HepG2 (cell line): ENCODE data around the gene FRS2. TPM values are rescaled to one million over a fixed set of nuclear protein-coding genes. Genes with fewer than 3 reads are reported as not detected.

Experiments used
- ATAC-seq: fragments of 200-7000 bp; cut with Tn5 transposase; 3 replicates; pipeline ENCODE4 v1.9.1; 2020; ENCODE audit warnings: mild to moderate bottlenecking, moderate library complexity
- BruUV-seq: library from RNA; stranded (reverse); fragments of 400-500 nt; replicated peaks from 2 replicates; lab custom pipeline; 2021; lab: Mats Ljungman, UMichigan
- CTCF ChIA-PET: fragments of 300-600 bp; formaldehyde crosslinking; extraction: SDS; loops from one replicate; lab custom pipeline; 2021; ENCODE audit warnings: low total read pairs, inconsistent platforms, low intra/inter-chr PET ratio; lab: Yijun Ruan, JAX
- POLR2A ChIA-PET: fragments of 350-600 bp; sonication (Branson Sonifier 250); formaldehyde crosslinking; loops from one replicate; lab custom pipeline; 2020; ENCODE audit warnings: antibody characterized with exemption, inconsistent platforms; lab: Yijun Ruan, JAX
- DNase-seq: peaks from one replicate; pipeline ENCODE4 v3.0.0-alpha.2; 2015; ENCODE audit warnings: low spot score
- FAIRE-seq: peaks from 3 replicates; lab custom pipeline; 2011; peaks lifted over from hg19 to GRCh38; lab: Jason Lieb, UNC
- H2AFZ ChIP-seq: one replicate; pipeline ENCODE4 v1.6.1; 2011; ENCODE audit warnings: low read length, inconsistent platforms
- H3K27ac ChIP-seq: fragments of 300-600 bp; 3 replicates; pipeline ENCODE4 v1.8.0; 2011; ENCODE audit warnings: mixed run types, mild to moderate bottlenecking, mixed read lengths, low read length, inconsistent platforms; ENCODE audit not compliant: insufficient read depth; ENCODE audit errors: extremely low read length
- H3K27me3 ChIP-seq, 2 experiments: fragments of 200-600 bp in 1 of 2; 2 replicates in 1 of 2; 3 replicates in 1 of 2; pipeline versions ENCODE4 v1.6.0 to v1.8.0; 2011; ENCODE audit warnings: low read length in 2 of 2, mild to moderate bottlenecking in 2 of 2, moderate library complexity in 2 of 2, inconsistent platforms in 1 of 2; ENCODE audit not compliant: insufficient read depth in 2 of 2, control insufficient read depth in 1 of 2
- H3K36me3 ChIP-seq, 2 experiments: fragments of 200-600 bp in 1 of 2; replicated peaks in 1 of 2; 2 replicates in 1 of 2; 3 replicates in 1 of 2; pipeline versions ENCODE4 v1.5.1 to v1.8.0; 2011; ENCODE audit warnings: low read length in 2 of 2, inconsistent platforms in 1 of 2; ENCODE audit not compliant: insufficient read depth in 2 of 2, control insufficient read depth in 1 of 2
- H3K4me1 ChIP-seq: 2 replicates; pipeline ENCODE4 v1.5.1; 2012; ENCODE audit warnings: low read length, inconsistent platforms; ENCODE audit not compliant: insufficient read depth
- H3K4me2 ChIP-seq: 2 replicates; pipeline ENCODE4 v1.6.0; 2011; ENCODE audit warnings: low read depth, low read length, inconsistent platforms
- H3K4me3 ChIP-seq, 3 experiments: fragments of 200-600 bp in 1 of 3; sonication (generic), shearing (Covaris generic) in 1 of 3; replicated peaks in 1 of 3; 2 replicates each; pipeline ENCODE4 v1.5.1; 2011 to 2016; ENCODE audit warnings: low read length in 3 of 3, inconsistent platforms in 2 of 3, low read depth in 2 of 3, mild to moderate bottlenecking in 2 of 3, control low read depth in 1 of 3, mixed read lengths in 1 of 3; ENCODE audit not compliant: insufficient read depth in 1 of 3
- H3K79me2 ChIP-seq: one replicate; pipeline ENCODE4 v1.6.1; 2011; ENCODE audit warnings: low read length, inconsistent platforms; ENCODE audit not compliant: insufficient read depth
- H3K9ac ChIP-seq: 2 replicates; pipeline ENCODE4 v1.6.0; 2011; ENCODE audit warnings: mild to moderate bottlenecking, low read depth, low read length, inconsistent platforms; ENCODE audit not compliant: insufficient read depth
- H3K9me3 ChIP-seq: 2 replicates; pipeline ENCODE4 v1.5.1; 2012; ENCODE audit warnings: mild to moderate bottlenecking, low read length
- H4K20me1 ChIP-seq: 2 replicates; pipeline ENCODE4 v1.6.0; 2011; ENCODE audit warnings: inconsistent platforms, mild to moderate bottlenecking, low read length, moderate library complexity; ENCODE audit not compliant: insufficient read depth
- BCLAF1 ChIP-seq: fragments of 450-650 bp; IDR thresholded peaks from 2 replicates; pipeline ENCODE4 v1.6.1; 2017; ENCODE audit warnings: mild to moderate bottlenecking
- HOXA7 ChIP-seq: sonication (generic); formaldehyde crosslinking; IDR thresholded peaks from 2 replicates; pipeline ENCODE4 v1.8.1; 2022; ENCODE audit warnings: mild to moderate bottlenecking, missing genetic modification reagents, moderate library complexity
- NFE2L1 ChIP-seq: sonication (generic); formaldehyde crosslinking; IDR thresholded peaks from 2 replicates; pipeline ENCODE4 v1.4.0; 2020; ENCODE audit warnings: missing genetic modification reagents, mild to moderate bottlenecking, borderline replicate concordance
- ONECUT2 ChIP-seq: sonication (generic); formaldehyde crosslinking; IDR thresholded peaks from 2 replicates; pipeline ENCODE4 v1.4.0; 2020; ENCODE audit warnings: missing genetic modification reagents
- PRDM10 ChIP-seq: sonication (generic); formaldehyde crosslinking; IDR thresholded peaks from 2 replicates; pipeline ENCODE4 v1.4.0; 2020; ENCODE audit warnings: low read depth, missing genetic modification reagents
- PRDM4 ChIP-seq: sonication (generic); formaldehyde crosslinking; IDR thresholded peaks from 2 replicates; pipeline ENCODE4 v1.9.0; 2021; ENCODE audit warnings: missing genetic modification reagents, borderline replicate concordance
- ZNF337 ChIP-seq: sonication (generic); formaldehyde crosslinking; IDR thresholded peaks from 2 replicates; pipeline ENCODE4 v1.5.1; 2020; ENCODE audit warnings: missing genetic modification reagents, low read depth, mild to moderate bottlenecking, borderline replicate concordance
- ZNF549 ChIP-seq: sonication (generic); formaldehyde crosslinking; IDR thresholded peaks from 2 replicates; pipeline ENCODE4 v1.5.0; 2020; ENCODE audit warnings: missing genetic modification reagents
- ZNF574 ChIP-seq: sonication (generic); formaldehyde crosslinking; IDR thresholded peaks from 2 replicates; pipeline ENCODE4 v1.4.0; 2020; ENCODE audit warnings: missing genetic modification reagents
- ZNF720 ChIP-seq: sonication (generic); formaldehyde crosslinking; IDR thresholded peaks from 2 replicates; pipeline ENCODE4 v1.4.0; 2020; ENCODE audit warnings: missing genetic modification reagents
- WGBS: methylation state at CpG from one replicate; pipeline ENCODE4 v1.1.6; 2017; ENCODE audit warnings: low lambda C conversion rate; 5-methylcytosine and 5-hydroxymethylcytosine counted together
- in situ Hi-C: cut with HindIII; loops from 2 replicates; pipeline ENCODE4 v1.10.0; 2017; ENCODE audit warnings: low pct_unique_long_range_greater_than_20kb; ENCODE audit not compliant: extremely low pct_ligation_motif_present
- intact Hi-C: fragments of 100-400 bp; cut with micrococcal nuclease; formaldehyde crosslinking; loops from one replicate; pipeline ENCODE4 v1.10.0; 2022; ENCODE audit not compliant: unreplicated experiment
- polyA plus RNA-seq, 8 experiments: library from polyadenylated mRNA; depleted of rRNA in 3 of 8; stranded (reverse) in 7 of 8; unstranded in 1 of 8; fragments of >200 nt; fragmentation: Illumina TruSeq in 4 of 8; extraction: Trizol in 4 of 8; gene quantifications; 2 replicates each; pipeline versions ENCODE4 v1.2.1 to v1.2.3, GENCODE V29; 2011 to 2016; ENCODE audit warnings: low read depth in 4 of 8, missing spikeins in 1 of 8, mixed read lengths in 1 of 8; ENCODE audit not compliant: insufficient read depth in 1 of 8
- total RNA-seq, 5 experiments: library from RNA; depleted of rRNA; stranded (reverse); fragments of >200 nt; fragmentation: Illumina TruSeq; extraction: Trizol; gene quantifications; 2 replicates each; pipeline ENCODE4 v1.2.3, GENCODE V29; 2016; ENCODE audit warnings: low read depth in 1 of 5
- TF ChIP-seq, protein P1 (sequence below): sonication (generic); formaldehyde crosslinking; IDR thresholded peaks from 2 replicates; pipeline ENCODE4 v1.4.0; 2020; ENCODE audit warnings: missing genetic modification reagents, borderline replicate concordance

The FRS2 gene
- total and polyA plus RNA-seq, 2 of the 13 experiments (the other 11 are each of a cell fraction or from before 2014, with no cell fraction given), result 8.3 to 16.8 TPM

DNA sequence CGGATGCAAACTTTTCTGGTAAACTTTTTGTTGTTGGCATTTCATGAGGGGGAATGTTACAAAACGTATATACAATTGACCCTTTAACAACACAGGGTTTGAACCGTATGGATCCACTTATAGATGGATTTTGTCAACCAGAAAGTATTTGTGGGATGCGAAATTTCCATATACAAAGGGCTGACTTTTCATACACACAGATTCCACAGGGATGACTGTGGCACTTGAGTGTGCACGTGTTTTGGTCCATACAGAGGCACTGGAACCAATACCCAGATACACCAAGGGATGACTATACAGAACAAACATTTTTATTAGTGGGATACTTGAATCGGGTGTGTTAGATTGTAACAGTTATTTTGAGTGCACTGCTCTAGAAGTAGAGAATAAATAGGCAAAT, 85.3 kb downstream of the FRS2 start:
- Histone ChIP-seq H3K36me3 (no peaks in the 10 kb centered on the region; a peak in 1 of 5 replicates), H3K9me3 (no peaks in the 10 kb centered on the region), H2AFZ (no peak overlapping the region), H3K27me3 (no peaks in the 10 kb centered on the region), H3K4me2 (no peak overlapping the region), H3K4me3 (no peak overlapping the region), H3K27ac (no peak overlapping the region), H3K4me1 (peaks cover 46% of the 10 kb centered on the region), H4K20me1 (no peaks in the 10 kb centered on the region), H3K79me2 (peaks cover 17% of the 10 kb centered on the region), H3K9ac (no peak overlapping the region)
- no peak for ATAC-seq
- intact Hi-C loops, result no loop called here
- POLR2A ChIA-PET, result no interaction called here
- no TSS peak for BruUV-seq
- in situ Hi-C loops, result no loop called here
- FAIRE-seq, result no peak
- CTCF ChIA-PET, result no interaction called here
- no peak for DNase-seq
- WGBS, result 93% methylated on average over 6 of the region's 6 CpGs
- TF ChIP-seq ZNF549 (CRISPR knock-in tag) (no peak), HOXA7 (CRISPR knock-in tag) (no peak), ZNF720 (CRISPR knock-in tag) (no peak), PRDM10 (CRISPR knock-in tag) (no peak), ZNF574 (CRISPR knock-in tag) (no peak), BCLAF1 (no peak), ONECUT2 (CRISPR knock-in tag) (no peak), PRDM4 (CRISPR knock-in tag) (no peak), NFE2L1 (no peak), ZNF337 (CRISPR knock-in tag) (no peak)
- TF ChIP-seq, protein P1, sequence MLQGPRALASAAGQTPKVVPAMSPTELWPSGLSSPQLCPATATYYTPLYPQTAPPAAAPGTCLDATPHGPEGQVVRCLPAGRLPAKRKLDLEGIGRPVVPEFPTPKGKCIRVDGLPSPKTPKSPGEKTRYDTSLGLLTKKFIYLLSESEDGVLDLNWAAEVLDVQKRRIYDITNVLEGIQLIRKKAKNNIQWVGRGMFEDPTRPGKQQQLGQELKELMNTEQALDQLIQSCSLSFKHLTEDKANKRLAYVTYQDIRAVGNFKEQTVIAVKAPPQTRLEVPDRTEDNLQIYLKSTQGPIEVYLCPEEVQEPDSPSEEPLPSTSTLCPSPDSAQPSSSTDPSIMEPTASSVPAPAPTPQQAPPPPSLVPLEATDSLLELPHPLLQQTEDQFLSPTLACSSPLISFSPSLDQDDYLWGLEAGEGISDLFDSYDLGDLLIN (CRISPR knock-in tag), result no peak
